ENCODE data around the gene ADGRG1. TPM values are rescaled to one million over a fixed set of nuclear protein-coding genes. Genes with fewer than 3 reads are reported as not detected.

The ADGRG1 gene
- total RNA-seq, 1 experiment from 2014 or later, result 2.0 TPM

DNA sequence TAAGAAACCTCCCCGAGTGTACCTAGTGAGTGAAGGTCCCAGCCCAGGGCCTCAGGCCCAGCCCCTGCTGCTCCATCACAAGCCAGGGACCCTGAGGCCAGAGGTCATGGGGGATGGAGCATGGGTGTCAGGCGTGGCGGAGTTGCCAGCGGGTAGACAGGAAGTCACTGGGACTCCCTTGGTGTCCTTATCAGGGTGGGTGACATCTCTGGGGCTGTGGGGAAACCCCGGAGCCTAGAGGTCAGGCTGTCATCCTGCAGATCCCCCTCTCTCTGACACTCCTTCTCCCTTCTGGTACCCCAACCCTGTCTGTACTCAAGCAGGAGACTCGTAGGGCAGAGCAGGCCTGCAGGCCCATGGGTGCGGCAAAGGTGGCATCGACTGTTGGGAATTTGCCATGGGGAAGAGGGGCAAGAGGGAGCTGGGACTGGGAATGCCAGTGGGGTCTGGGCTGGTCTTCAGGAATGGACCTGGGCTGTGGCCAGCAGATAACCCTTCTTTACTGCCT lies 10.8 kb upstream of the ADGRG1 start:
- Mint-ChIP-seq H3K27ac (no peak overlapping the region), H3K36me3 (no peaks in the 10 kb centered on the region), H3K4me3 (no peak overlapping the region), H3K4me1 (peaks cover 11% of the 10 kb centered on the region), H3K27me3 (ENCODE audit: low read depth) (no peaks in the 10 kb centered on the region), H3K9me3 (no peaks in the 10 kb centered on the region)
- ChIA-PET CTCF (no interaction called here), POLR2A (no interaction called here)
- no peak for TF ChIP-seq RORB (CRISPR knock-in tag; IDR thresholded peaks at IDR 0.05)
- TF ChIP-seq ATF2 (CRISPR knock-in tag; IDR thresholded peaks at IDR 0.05; ENCODE audit: borderline replicate concordance, low read depth), result no peak
- TF ChIP-seq NR1H2 (CRISPR knock-in tag; IDR thresholded peaks at IDR 0.05), result no peak
- TF ChIP-seq, protein P1, sequence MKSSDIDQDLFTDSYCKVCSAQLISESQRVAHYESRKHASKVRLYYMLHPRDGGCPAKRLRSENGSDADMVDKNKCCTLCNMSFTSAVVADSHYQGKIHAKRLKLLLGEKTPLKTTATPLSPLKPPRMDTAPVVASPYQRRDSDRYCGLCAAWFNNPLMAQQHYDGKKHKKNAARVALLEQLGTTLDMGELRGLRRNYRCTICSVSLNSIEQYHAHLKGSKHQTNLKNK (CRISPR knock-in tag; IDR thresholded peaks at IDR 0.05), result no peak
- TF ChIP-seq SP1 (CRISPR knock-in tag; conservative IDR thresholded peaks at IDR 0.05), result no peak
- TF ChIP-seq HMGA2 (CRISPR knock-in tag; IDR thresholded peaks at IDR 0.05), result no peak
- ATAC-seq (no peak), DNase-seq (ENCODE audit: low spot score) (peak; percentile 1)

- no peaks in the 10 kb centered on the region for H3K36me3 Mint-ChIP-seq
- ChIA-PET POLR2A (no interaction called here), CTCF (interaction anchor here (1.0 to 5.2 kb wide), 4 partner anchors 9 to 42 kb away, joined by 5 to 25 read pairs (median 6); no protein-coding TSS in a partner anchor)
- TF ChIP-seq ZNF425 (CRISPR knock-in tag; conservative IDR thresholded peaks at IDR 0.05) (no peak), FOXK1 (CRISPR knock-in tag; IDR thresholded peaks at IDR 0.05) (no peak), NFE2L1 (CRISPR knock-in tag; IDR thresholded peaks at IDR 0.05) (no peak), ZNF396 (CRISPR knock-in tag; IDR thresholded peaks at IDR 0.05; ENCODE audit: borderline replicate concordance) (no peak), ZNF138 (CRISPR knock-in tag; conservative IDR thresholded peaks at IDR 0.05) (no peak), PRDM15 (CRISPR knock-in tag; IDR thresholded peaks at IDR 0.05) (no peak), FOXJ3 (CRISPR knock-in tag; IDR thresholded peaks at IDR 0.05; ENCODE audit: borderline replicate concordance) (no peak), GTF2I (CRISPR knock-in tag; conservative IDR thresholded peaks at IDR 0.05) (no peak), ATF1 (CRISPR knock-in tag; IDR thresholded peaks at IDR 0.05) (no peak), ETV6 (CRISPR knock-in tag; IDR thresholded peaks at IDR 0.05) (no peak), CREM (CRISPR knock-in tag; IDR thresholded peaks at IDR 0.05) (no peak), ZBTB21 (CRISPR knock-in tag; IDR thresholded peaks at IDR 0.05; ENCODE audit: borderline replicate concordance) (no peak), ZNF671 (CRISPR knock-in tag; IDR thresholded peaks at IDR 0.05) (no peak)
- TF ChIP-seq, protein P2, sequence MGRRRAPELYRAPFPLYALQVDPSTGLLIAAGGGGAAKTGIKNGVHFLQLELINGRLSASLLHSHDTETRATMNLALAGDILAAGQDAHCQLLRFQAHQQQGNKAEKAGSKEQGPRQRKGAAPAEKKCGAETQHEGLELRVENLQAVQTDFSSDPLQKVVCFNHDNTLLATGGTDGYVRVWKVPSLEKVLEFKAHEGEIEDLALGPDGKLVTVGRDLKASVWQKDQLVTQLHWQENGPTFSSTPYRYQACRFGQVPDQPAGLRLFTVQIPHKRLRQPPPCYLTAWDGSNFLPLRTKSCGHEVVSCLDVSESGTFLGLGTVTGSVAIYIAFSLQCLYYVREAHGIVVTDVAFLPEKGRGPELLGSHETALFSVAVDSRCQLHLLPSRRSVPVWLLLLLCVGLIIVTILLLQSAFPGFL (CRISPR knock-in tag; IDR thresholded peaks at IDR 0.05; ENCODE audit: borderline replicate concordance), result no peak
- TF ChIP-seq, protein P3, sequence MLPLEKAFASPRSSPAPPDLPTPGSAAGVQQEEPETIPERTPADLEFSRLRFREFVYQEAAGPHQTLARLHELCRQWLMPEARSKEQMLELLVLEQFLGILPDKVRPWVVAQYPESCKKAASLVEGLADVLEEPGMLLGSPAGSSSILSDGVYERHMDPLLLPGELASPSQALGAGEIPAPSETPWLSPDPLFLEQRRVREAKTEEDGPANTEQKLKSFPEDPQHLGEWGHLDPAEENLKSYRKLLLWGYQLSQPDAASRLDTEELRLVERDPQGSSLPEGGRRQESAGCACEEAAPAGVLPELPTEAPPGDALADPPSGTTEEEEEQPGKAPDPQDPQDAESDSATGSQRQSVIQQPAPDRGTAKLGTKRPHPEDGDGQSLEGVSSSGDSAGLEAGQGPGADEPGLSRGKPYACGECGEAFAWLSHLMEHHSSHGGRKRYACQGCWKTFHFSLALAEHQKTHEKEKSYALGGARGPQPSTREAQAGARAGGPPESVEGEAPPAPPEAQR (CRISPR knock-in tag; IDR thresholded peaks at IDR 0.05), result no peak
- H3K9me3 Mint-ChIP-seq, result no peaks in the 10 kb centered on the region
- no peak overlapping the region for H3K4me3 Mint-ChIP-seq
- DNase-seq (ENCODE audit: low spot score), result peak; percentile 6
- ATAC-seq, result no peak
- peaks cover 19% of the 10 kb centered on the region for H3K4me1 Mint-ChIP-seq
- no peaks in the 10 kb centered on the region for H3K27me3 Mint-ChIP-seq (ENCODE audit: low read depth)
- H3K27ac Mint-ChIP-seq, result 0 out of 2 replicates have a peak overlapping the region, but pooled peaks have one; percentile 20
These were observed 9.9 kb upstream of the ADGRG1 start for GRCh38 chr16:57618296-57619132.
